Right lobe of liver (tissue), 6 donors: ENCODE measurements around the gene STXBP5. TPM values are rescaled to one million over a fixed set of nuclear protein-coding genes. Genes with fewer than 3 reads are reported as not detected.

Experiments
- ATAC-seq, 4 donors: fragments of 200-7000 bp; cut with Tn5 transposase; one replicate each; pipeline ENCODE4 v1.9.1; 2020; ENCODE audit warnings: mild to moderate bottlenecking in 4 of 4, moderate library complexity in 4 of 4
- DNase-seq, 3 donors: peaks; one replicate each; pipeline ENCODE4 v3.0.0-alpha.2; 2020
- H3K27ac ChIP-seq, 3 donors: fragments of 200-600 bp; one replicate each; pipeline ENCODE4 v1.8.0; 2022
- H3K27me3 ChIP-seq, 2 donors: fragments of 200-600 bp; one replicate each; pipeline ENCODE4 v1.8.0; 2022
- H3K36me3 ChIP-seq, 4 donors: fragments of 200-600 bp; sonication (generic) in 1 of 4; one replicate each; pipeline versions ENCODE4 v1.5.1 to v1.8.0; 2017 to 2022; ENCODE audit warnings: control low read depth in 1 of 4
- H3K4me1 ChIP-seq, 4 donors: fragments of 200-600 bp; sonication (generic) in 1 of 4; one replicate each; pipeline versions ENCODE4 v1.5.1 to v1.8.0; 2017 to 2022; ENCODE audit warnings: control low read depth in 1 of 4
- H3K4me3 ChIP-seq, 3 donors: fragments of 200-600 bp; one replicate each; pipeline ENCODE4 v1.8.0; 2022
- H3K9me3 ChIP-seq, 4 donors: fragments of 200-600 bp; sonication (generic) in 1 of 4; one replicate each; pipeline versions ENCODE4 v1.5.1 to v1.8.0; 2017 to 2022; ENCODE audit warnings: control low read depth in 1 of 4
- POLR2A ChIP-seq: fragments of 450-650 bp; IDR thresholded peaks from one replicate; pipeline ENCODE4 v1.6.1; 2017; ENCODE audit warnings: antibody characterized with exemption, mild to moderate bottlenecking
- whole genome bisulfite sequencing: methylation state at CpG from one replicate; pipeline ENCODE4 v1.1.6; 2018; ENCODE audit warnings: low coverage, low lambda C conversion rate; ENCODE audit not compliant: insufficient coverage; ENCODE audit errors: missing lambda C conversion rate; 5-methylcytosine and 5-hydroxymethylcytosine counted together
- intact Hi-C, 2 donors: fragments of 100-400 bp; cut with DNase I; formaldehyde crosslinking; loops; one replicate each; pipeline versions ENCODE4 v1.11.2 to v1.14.1; 2022
- total RNA-seq, 6 experiments: library from RNA; depleted of rRNA in 2 of 6; stranded (reverse); fragments of >200 nt in 2 of 6; fragmentation: NEBNext Ultra II Directional in 3 of 6; extraction: Animal tissue kit (Norgen Biotek cat#: 25700) in 3 of 6; gene quantifications; one replicate each; pipeline versions ENCODE4 v1.1.0 to v1.2.4, GENCODE V29; 2016 to 2023
- TF ChIP-seq, protein P1 (sequence below), 4 donors: fragments of 200-600 bp in 3 of 4; fragments of 450-650 bp in 1 of 4; IDR thresholded peaks; one replicate each; pipeline versions ENCODE4 v1.5.1 to v1.8.0; 2016 to 2022; ENCODE audit warnings: antibody characterized with exemption in 4 of 4, mild to moderate bottlenecking in 2 of 4
- donor health status: DM: no; HTN: yes; CAD: no.
- donor health status: DM: no; HTN: no; CAD: no.
- donor health status: DM: no; HTN: no; CAD: no.
- donor health status: DM: no; HTN: yes; CAD: no.
- donor health status: DM: no; HTN: yes; CAD: no.

STXBP5 gene
- total RNA-seq, 6 experiments from 2014 or later, result 3.9 to 7.6 (median 5.7) TPM

DNA sequence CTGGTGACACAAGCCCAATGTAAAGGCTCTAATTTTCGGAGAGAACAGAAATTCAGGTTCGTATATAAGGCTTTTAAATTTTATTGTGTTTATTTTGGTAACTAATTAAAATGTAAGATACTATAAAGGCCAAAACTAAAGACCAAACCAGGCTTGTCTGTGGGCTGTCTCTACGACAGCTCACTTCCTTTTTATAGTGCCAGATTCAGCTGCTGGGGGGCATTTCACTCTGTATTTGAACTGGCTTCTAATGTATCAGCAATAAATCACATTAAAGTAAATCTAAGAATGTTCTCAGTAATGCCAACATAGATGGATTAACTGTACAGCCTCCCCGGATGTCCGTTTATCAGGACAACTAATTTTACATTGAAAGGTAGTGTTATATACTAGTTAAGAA, 31.1 kb upstream of the STXBP5 start:
- no peak for TF ChIP-seq POLR2A
- TF ChIP-seq, protein P1, sequence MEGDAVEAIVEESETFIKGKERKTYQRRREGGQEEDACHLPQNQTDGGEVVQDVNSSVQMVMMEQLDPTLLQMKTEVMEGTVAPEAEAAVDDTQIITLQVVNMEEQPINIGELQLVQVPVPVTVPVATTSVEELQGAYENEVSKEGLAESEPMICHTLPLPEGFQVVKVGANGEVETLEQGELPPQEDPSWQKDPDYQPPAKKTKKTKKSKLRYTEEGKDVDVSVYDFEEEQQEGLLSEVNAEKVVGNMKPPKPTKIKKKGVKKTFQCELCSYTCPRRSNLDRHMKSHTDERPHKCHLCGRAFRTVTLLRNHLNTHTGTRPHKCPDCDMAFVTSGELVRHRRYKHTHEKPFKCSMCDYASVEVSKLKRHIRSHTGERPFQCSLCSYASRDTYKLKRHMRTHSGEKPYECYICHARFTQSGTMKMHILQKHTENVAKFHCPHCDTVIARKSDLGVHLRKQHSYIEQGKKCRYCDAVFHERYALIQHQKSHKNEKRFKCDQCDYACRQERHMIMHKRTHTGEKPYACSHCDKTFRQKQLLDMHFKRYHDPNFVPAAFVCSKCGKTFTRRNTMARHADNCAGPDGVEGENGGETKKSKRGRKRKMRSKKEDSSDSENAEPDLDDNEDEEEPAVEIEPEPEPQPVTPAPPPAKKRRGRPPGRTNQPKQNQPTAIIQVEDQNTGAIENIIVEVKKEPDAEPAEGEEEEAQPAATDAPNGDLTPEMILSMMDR (IDR thresholded peaks at IDR 0.05), result no peak
- no peaks in the 10 kb centered on the region for H3K36me3 ChIP-seq
- intact Hi-C loops, result no loop called here
- H3K27ac ChIP-seq, result no peak overlapping the region
- 69% methylated on average over 5 of the region's 5 CpGs for WGBS
- no peak for DNase-seq
- no peaks in the 10 kb centered on the region for H3K9me3 ChIP-seq
- no peak overlapping the region for H3K4me3 ChIP-seq
- H3K4me1 ChIP-seq, result no peaks in the 10 kb centered on the region
- no peaks in the 10 kb centered on the region for H3K27me3 ChIP-seq
- no peak for ATAC-seq

DNA sequence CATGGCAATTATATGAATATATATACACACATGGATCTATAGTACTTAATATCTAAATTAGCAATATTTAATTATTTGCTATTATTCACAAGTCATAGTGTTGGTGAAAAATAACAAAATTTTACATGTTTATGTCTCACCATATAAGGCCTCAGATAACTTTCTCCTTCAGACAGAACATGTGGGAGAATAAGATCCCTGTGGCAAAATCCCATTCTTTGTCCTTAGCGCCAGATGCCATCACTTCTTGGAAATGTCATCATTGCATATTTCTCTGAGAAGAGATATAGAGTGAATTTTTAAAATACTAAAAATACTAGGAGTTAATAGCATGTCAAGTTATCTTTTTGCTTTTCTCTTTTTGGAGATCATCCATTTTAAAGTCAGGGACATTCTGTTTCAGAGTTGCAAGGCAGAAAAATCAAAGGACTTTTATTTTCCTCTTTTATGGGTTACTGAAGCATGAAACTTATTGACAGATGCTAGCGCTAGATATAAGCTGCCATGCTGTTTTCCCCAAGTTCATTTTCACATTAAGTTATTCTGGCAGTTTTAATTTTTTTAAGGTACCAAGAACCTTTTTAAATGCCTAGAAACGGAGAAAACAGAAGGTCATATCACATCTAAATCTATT, 30.4 kb upstream of the STXBP5 start:
- TF ChIP-seq, protein P1 (IDR thresholded peaks at IDR 0.05), result no peak
- TF ChIP-seq POLR2A, result no peak
- intact Hi-C loops, result no loop called here
- no peak overlapping the region for H3K4me3 ChIP-seq
- ATAC-seq, result no peak
- H3K9me3 ChIP-seq, result no peaks in the 10 kb centered on the region
- no peak for DNase-seq
- H3K4me1 ChIP-seq, result no peaks in the 10 kb centered on the region
- H3K27me3 ChIP-seq, result no peaks in the 10 kb centered on the region
- no peak overlapping the region for H3K27ac ChIP-seq
- 74% methylated on average over 3 of the region's 3 CpGs for WGBS
- no peaks in the 10 kb centered on the region for H3K36me3 ChIP-seq

DNA sequence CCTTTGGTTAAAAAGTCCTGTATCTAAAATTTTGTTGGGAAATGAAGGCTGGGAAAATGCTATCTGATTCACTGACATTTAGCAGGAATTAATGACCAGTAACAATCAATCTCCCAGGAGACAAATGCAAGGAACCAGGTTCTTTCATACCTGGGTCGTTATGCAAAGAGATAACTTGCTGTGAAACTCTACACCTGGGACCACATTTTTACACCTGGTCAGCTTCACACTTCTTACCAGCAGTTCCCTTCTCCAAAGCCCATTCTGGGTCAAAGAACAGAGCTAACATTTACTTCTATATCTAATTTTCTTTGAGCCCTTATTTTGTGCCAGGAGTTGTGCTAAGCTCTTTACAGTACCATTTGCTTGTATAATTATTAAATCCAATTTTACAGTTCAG, 27.4 kb upstream of the STXBP5 start:
- Histone ChIP-seq H3K36me3 (no peaks in the 10 kb centered on the region), H3K4me3 (no peak overlapping the region), H3K9me3 (no peaks in the 10 kb centered on the region), H3K27ac (no peak overlapping the region), H3K4me1 (no peaks in the 10 kb centered on the region), H3K27me3 (no peaks in the 10 kb centered on the region)
- no peak for DNase-seq
- TF ChIP-seq, protein P1 (IDR thresholded peaks at IDR 0.05), result no peak
- TF ChIP-seq POLR2A, result no peak
- no peak for ATAC-seq
- WGBS, result 30% methylated on average over 1 of the region's 1 CpG
- intact Hi-C loops, result no loop called here

DNA sequence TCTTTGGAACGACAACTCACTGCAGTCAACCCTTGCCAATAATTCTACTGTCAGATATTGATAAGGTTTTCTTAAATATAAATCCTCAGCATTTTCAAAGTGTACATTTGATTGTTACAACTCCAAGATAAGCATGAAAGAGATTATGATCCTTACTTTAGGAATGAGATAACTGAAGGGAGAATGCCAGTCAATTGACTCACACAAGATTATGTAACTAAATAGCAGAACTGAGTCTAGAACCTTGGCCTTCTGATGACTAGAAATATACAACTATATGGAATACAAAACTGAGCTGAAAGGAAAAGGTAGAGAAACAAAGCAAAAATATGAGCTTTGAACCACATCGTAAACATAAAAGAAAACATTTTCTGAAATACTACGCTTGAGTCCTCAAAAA, 26.9 kb upstream of the STXBP5 start:
- no peaks in the 10 kb centered on the region for H3K9me3 ChIP-seq
- intact Hi-C loops, result no loop called here
- TF ChIP-seq POLR2A, result no peak
- TF ChIP-seq, protein P1 (IDR thresholded peaks at IDR 0.05), result no peak
- no peak for ATAC-seq
- no peaks in the 10 kb centered on the region for H3K27me3 ChIP-seq
- H3K36me3 ChIP-seq, result no peaks in the 10 kb centered on the region
- H3K4me3 ChIP-seq, result no peak overlapping the region
- H3K4me1 ChIP-seq, result no peaks in the 10 kb centered on the region
- no peak overlapping the region for H3K27ac ChIP-seq
- DNase-seq, result no peak
- 60% methylated on average over 3 of the region's 3 CpGs for WGBS

DNA sequence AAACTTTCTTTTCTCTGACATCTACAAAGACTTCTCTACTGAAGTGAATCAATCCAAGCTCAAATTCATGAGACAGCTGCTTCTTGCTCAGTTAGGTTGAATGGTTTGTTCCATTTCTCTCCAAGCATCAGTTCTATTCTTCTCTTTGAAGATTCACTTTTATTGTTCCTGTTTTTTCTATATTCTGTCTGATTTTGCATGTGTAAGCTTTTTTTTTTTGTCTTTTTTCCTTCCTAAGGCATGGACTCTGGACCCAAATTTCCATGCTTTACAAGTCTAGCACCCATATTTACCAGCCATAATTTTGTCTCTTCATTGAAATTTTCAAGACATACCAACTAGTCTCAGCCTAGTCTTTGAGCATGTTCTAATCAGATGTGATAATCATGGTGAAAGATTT, 25.9 kb upstream of the STXBP5 start:
- H3K4me3 ChIP-seq, result no peak overlapping the region
- TF ChIP-seq, protein P1 (IDR thresholded peaks at IDR 0.05), result no peak
- TF ChIP-seq POLR2A, result no peak
- ATAC-seq, result no peak

More for the DNA sequence above, 25.9 kb upstream of the STXBP5 start:
- DNase-seq, result no peak
- intact Hi-C loops, result no loop called here
- Histone ChIP-seq H3K9me3 (no peaks in the 10 kb centered on the region), H3K36me3 (no peaks in the 10 kb centered on the region), H3K27ac (no peak overlapping the region), H3K27me3 (no peaks in the 10 kb centered on the region), H3K4me1 (no peaks in the 10 kb centered on the region)
